GM10266 (cell line): ENCODE measurements around the gene NCOA5.
A peak's percentile ranks its signal among the peaks of the same experiment; 100 is the strongest.

Source experiments
- DNase-seq: peaks from one replicate; pipeline ENCODE4 v3.0.0; 2012; ENCODE audit errors: extremely low spot score
- TF ChIP-seq, protein P1 (sequence below): IDR thresholded peaks from 2 replicates; pipeline ENCODE4 v1.5.1; 2012; ENCODE audit warnings: mild to moderate bottlenecking, low read depth; ENCODE audit not compliant: control insufficient read depth, insufficient read depth; ENCODE audit errors: missing control alignments

Gene NCOA5

DNA sequence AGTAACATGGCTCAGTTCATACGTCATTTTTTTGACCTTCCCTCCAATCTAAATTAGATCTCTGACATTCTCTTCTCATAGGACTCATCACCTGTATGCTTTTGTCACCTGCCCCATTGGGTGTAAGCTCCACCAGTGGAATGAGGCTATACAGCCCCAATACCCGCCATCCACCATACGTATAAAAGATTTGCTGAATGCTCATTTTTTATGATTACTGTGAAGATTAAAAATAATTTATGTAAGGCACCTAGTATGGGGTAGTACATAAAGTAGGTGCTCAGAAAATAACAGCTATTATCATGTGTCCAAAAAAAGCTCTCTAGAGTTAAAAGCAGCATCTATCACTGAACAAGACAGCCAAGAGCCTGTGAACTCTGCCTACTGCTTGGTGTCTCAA lies 24.1 kb downstream of the NCOA5 start:
- TF ChIP-seq, protein P1, sequence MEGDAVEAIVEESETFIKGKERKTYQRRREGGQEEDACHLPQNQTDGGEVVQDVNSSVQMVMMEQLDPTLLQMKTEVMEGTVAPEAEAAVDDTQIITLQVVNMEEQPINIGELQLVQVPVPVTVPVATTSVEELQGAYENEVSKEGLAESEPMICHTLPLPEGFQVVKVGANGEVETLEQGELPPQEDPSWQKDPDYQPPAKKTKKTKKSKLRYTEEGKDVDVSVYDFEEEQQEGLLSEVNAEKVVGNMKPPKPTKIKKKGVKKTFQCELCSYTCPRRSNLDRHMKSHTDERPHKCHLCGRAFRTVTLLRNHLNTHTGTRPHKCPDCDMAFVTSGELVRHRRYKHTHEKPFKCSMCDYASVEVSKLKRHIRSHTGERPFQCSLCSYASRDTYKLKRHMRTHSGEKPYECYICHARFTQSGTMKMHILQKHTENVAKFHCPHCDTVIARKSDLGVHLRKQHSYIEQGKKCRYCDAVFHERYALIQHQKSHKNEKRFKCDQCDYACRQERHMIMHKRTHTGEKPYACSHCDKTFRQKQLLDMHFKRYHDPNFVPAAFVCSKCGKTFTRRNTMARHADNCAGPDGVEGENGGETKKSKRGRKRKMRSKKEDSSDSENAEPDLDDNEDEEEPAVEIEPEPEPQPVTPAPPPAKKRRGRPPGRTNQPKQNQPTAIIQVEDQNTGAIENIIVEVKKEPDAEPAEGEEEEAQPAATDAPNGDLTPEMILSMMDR, result no peak
- no peak for DNase-seq

DNA sequence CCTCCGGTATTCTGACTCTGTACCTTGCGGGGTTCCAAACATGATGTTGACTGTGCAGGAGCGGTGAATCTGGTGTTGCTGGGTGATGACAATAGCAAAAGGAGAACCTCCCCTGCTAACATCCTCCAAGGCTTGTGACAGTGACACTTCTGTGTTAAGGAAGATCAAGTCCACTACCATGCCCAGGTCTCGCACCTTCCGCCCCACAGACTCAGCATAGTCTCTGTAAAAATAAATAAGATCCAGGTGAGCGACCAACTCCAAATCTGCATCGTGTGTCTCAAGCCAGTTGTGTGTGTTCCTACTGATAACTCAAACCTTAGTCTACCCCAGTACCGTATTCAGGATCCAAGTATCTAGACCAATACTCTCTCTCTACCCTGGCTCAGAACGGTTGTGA lies 24.8 kb downstream of the NCOA5 start:
- no peak for DNase-seq

DNA sequence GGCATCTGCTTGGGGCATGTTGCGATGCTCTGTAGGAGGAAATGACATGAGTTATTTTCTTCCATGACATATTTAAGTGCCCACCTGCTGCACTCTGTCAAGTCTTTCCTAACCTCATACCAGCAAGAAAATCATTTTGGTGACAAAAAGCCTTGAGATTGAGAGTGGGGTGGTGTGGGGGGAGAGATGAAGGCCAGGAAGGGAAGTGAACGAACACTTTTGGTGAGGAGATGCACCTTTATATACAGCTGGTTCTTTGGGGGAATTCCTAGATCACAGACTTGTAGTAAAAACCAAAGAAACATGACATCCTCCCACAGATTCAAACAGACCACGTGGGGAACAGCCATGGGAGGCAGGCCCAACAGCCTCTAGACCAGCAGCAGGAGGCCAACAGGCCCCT lies 26.1 kb downstream of the NCOA5 start:
- TF ChIP-seq, protein P1, result no peak
- DNase-seq, result peak; percentile 64

More for the DNA sequence above, 24.8 kb downstream of the NCOA5 start:
- TF ChIP-seq, protein P1, result no peak

DNA sequence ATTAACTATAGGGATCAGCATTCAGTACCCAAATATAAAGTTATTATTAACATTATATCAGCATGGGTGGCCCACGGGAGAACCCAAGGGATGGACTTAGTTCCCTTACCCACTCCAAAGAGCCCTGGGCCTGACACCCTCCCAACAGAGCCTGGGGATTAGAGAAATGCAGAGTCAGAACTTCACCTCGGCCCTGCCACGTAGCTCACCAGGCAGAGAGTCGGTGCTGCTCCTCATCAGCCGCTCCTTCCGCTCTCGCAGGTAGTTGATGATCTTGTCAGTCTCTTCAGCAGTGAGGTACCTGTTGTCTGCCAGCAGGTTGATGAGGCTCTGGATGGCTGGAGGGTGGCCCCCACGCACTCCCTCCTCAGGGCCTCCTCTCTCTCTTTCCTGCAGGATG lies 26.6 kb downstream of the NCOA5 start:
- DNase-seq, result no peak
- TF ChIP-seq, protein P1, result no peak

DNA sequence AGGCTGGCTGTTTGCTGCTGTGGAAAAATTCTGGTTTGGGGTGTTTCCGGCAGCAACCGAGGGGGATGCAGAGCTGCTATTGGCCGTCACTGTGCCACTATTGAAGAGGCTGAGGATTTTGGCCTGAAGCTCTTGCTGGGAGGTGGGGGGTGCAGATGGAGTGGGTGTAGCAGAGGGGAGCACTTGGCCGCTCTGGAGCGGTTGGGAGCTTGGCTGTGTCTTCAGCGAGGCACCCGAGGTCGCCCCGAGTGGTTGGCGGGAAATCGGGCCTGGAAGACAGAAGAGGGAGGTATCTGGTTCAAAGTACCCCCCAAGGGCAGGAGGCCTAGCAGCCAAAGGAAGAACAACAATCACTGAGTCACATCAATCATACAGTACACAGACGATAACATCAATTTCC lies 27.1 kb downstream of the NCOA5 start:
- DNase-seq, result no peak
- TF ChIP-seq, protein P1, result no peak

DNA sequence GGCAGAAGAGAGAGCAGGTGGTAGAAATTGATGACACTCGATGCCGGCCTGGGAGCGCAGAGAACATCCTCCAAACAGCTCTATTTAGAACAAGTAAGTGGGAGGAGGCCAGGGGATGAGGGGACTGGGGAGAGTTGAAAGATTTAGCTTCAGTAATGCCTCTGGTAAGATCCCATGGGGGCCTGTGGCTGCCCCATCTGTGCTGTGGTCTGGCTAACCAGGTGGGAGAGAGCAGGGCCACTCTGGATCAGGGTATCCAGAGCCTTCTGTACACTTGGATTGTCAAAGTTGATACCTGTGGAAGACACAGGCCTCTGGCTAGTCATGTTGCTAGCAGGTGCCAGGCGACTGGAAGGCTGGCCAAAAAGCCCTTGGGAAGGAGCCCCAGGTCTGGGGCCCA lies 27.6 kb downstream of the NCOA5 start:
- TF ChIP-seq, protein P1, result no peak
- DNase-seq, result no peak

DNA sequence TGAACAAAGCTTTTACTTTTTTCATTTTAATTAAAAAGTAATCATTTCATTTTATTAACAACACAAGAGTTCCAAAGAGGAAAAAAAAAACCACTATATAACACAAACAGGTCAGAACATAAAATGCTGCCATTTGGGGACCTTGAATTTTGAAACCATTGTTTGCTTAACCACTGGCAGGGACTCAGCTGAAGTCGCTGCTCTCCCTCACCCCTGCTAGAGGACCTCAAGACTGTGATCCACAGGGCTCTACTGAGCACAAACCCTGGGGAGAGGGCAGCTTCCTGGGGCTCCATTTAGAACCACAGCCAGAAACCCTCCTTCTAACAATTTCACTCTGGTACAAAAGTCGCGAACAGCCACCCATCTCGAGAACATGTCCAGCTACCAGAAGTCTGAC lies 28.8 kb downstream of the NCOA5 start:
- TF ChIP-seq, protein P1, result no peak

More for the DNA sequence above, 28.8 kb downstream of the NCOA5 start:
- no peak for DNase-seq
